ENCODE data around the gene ADGRE2.

The ADGRE2 gene

GRCh38 chr19:14732510-14732909 lies 45.9 kb downstream of the ADGRE2 start:
- no peak for DNase-seq

DNA sequence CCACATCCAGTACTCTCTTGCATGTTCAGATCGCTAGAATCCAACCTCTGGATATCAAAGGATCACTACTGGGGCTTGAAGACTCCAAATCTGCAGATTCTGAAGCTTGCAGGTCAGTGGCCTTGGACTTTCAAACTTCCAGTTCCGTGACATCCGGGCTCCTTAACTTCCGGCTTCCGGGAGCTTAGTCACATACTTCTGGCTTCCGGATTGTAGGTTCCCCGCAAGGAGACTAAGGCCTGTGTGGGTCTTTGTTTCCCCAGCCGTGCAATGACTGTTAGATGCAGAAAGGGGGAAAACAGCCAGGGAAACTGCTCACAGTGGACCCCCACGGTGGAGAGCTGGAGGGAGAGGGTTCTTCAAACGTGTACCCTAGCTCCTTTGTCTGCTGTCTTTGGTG lies 47.2 kb downstream of the ADGRE2 start:
- DNase-seq: peak in 1 of 3 experiments; percentile 13

DNA sequence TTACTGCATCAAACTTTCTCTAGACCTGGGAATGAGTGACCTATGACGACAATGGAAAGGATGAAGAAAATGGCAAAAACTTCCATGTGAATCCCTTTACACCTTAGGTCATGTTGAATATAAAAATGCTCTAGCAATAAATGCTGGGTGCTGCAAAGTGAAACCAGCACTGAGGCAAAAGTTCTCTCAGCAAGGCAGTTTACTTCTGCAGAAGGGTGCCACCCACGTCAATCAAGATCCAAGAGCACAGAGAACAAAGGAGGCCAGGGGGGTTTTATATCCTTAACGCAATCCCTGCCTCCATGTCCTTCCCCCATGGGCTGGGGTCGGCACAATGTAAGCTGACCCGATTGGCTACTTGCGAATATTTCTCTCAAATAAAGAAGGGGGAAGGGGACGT lies 49.8 kb downstream of the ADGRE2 start:
- no peak for DNase-seq

DNA sequence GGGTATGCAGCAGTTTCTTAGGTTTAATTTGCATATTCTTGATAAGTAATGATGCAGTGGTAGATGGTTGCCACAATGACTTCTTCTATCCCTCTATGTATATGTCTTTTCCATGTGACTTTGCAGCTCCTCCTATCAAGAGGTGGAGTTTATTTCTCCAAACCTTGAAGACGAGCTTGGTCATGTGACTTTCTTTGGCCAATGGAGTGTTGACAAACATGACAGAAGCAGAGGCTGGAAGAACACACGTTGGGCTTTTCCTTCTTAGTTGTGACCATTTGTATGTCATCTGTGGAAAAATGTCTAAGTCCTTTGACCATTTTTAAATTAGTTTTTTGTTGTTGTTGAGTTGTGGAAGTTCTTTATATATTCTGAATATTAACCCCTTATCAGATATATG lies 56.2 kb downstream of the ADGRE2 start:
- DNase-seq: no peak

- DNase-seq: no peak
Measured at GRCh38 chr19:14719162-14719561, 59.2 kb downstream of the ADGRE2 start.

DNA sequence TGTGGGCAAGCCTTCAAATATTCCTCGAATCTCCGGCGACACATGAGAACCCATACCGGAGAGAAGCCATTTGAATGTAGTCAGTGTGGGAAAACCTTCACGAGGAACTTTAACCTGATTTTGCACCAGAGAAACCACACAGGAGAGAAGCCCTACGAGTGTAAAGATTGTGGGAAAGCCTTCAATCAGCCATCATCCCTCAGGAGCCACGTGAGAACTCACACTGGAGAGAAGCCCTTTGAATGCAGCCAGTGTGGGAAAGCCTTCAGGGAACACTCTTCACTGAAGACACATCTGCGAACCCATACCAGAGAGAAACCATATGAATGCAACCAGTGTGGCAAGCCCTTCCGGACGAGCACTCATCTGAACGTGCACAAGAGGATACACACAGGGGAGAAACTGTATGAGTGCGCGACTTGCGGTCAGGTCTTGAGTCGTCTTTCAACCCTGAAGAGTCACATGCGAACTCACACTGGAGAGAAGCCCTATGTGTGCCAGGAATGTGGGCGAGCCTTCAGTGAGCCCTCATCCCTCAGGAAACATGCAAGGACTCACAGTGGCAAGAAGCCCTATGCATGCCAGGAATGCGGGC lies 59.7 kb downstream of the ADGRE2 start:
- DNase-seq: no peak

DNA sequence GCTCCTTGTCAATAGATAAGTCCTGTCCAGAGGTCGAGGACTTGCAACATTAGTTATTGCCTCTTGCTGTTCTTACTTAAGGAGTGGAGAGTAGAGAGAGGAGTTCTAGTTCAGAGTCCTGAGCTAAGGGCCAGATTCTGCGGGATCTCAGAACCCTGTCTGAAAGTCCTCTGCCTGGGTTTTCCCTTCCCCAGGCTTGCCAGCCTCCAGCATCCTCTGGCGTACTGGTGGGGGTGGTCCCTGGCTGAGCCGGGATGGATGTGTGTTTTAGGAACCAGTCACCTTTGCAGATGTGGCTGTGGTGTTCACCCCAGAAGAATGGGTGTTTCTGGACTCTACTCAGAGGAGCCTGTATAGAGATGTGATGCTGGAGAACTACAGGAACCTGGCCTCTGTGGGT lies 62.5 kb downstream of the ADGRE2 start:
- no peak for DNase-seq

DNA sequence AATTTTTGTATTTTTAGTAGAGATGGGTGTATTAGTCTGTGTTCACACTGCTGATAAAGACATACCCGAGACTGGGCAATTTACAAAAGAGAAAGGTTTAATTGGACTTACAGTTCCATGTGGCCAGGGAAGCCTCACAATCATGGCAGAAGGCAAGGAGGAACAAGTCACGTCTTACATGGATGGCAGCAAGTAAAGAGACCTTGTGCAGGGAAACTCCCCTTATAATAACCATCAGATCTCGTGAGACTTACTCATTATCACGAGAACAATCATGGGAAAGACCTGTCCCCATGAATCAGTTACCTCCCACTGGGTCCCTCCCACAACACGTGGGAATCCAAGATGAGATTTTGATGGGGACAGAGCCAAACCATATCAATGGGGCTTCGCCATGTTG lies 73.9 kb downstream of the ADGRE2 start:
- DNase-seq: no peak

- no peak for DNase-seq
Measured at GRCh38 chr19:14703833-14704232, 74.5 kb downstream of the ADGRE2 start.

DNA sequence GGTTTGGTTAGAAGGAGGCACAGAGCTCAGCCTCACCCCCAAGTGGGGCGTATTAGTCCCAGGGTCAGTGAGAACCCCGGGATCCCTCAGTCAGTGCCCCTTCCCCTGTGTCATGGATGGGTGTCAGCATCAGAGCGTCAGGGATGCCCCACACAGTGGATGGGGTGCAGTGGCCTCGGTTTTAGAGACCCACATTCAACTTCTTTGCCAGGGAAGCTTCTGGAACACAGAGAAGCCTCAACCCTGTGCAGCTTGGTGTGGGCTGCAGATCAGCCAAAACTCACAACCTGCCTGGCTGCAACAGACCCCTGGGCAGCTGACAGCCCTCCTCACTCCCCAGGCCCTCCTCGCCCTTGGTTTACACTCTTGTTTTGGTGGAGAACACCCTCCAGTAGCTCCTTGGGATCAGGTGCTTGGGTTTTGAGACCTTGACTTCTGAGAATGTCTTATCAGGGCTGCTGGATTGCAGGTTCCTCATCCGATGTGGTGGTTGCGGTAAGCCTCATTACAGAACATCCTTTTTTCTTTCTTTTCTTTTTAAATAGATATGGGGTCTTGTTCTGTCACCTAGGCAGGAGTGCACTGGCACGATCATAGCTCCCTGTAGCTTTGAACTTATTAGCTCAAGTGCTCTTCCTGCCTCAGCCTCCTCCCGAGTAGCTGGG lies 77.5 kb downstream of the ADGRE2 start:
- no peak for DNase-seq

DNA sequence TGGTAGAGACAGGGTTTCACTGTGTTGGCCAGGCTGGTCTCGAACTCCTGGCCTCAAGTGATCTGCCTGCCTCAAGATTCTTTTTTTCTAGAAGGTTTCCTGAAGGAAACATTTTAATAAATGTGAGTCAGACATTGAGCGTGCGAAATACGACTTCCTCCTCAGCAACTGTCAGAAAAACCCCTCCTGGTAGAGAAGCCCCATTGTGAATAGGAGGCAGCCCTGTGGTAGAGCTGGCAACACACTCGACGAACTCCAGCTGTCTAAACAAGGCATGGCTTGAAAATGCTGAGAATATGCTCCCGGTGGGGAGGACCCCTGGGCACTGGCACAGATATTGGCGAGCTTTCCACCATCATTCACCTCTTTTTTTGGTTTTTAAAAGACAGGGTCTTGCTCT lies 78.7 kb downstream of the ADGRE2 start:
- DNase-seq: no peak

GRCh38 chr19:14695471-14695870 lies 82.9 kb downstream of the ADGRE2 start:
- DNase-seq: no peak

DNA sequence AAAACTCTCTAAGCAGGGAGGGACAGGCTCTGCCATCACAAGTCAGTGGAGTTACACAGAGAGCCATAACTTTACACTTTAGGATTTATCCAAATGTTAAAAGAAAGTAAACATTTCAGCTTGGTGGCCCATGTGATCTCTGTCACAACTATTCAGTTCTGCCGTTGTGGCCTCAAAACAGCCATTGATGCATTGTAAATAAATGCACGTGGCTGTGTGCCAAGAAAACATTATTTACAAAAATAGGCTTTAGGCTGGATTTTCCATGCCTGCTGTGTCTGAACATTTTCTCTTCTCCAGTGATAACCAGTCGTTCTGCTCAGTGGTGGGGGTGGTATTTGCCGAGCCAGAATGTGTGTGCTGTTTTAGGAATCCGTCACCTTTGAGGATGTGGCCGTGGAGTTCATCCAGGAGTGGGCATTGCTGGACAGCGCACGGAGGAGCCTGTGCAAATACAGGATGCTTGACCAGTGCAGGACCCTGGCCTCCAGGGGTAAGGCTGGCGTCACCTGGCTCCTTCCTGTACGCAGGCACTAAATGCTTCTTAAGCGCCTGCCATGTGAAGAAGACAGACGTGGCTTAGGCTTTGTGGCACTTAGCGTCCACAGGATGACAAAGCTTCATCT lies 83.6 kb downstream of the ADGRE2 start:
- no peak for DNase-seq

GRCh38 chr19:14689598-14690503 lies 88.5 kb downstream of the ADGRE2 start, which contains the start of gene ZNF333:
Gene ZNF333 (plus strand): TSS chr19:14690048. CDS start chr19:14693492, 3,444 bp downstream.
- peak; percentile 84 to 98 (median 96) for DNase-seq

- DNase-seq: peak in 1 of 3 experiments; percentile 31
Measured at GRCh38 chr19:14686411-14686810, 91.9 kb downstream of the ADGRE2 start.

DNA sequence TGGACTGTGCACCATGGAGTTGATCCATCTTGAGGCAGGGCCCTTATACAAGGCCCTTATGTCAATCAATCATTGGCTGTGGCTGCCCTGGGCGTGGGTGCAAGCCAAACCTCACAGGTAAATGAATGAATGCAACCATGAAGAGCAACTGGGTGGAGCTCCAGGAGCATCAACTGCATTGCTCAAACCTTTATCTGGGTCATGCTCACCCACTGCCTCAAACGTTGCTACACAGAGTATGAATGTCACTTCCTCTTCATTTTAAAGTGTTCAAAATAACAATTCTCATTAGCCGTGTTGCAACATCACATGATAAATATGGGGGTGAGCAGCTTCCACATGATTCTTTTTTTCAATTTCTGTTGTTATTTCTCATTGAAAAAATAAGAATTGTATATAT lies 94.9 kb downstream of the ADGRE2 start:
- no peak for DNase-seq
